AG09309 (cell line): ENCODE measurements around the gene ECM2.

Experiments
- DNase-seq: peaks from one replicate; pipeline ENCODE4 v3.0.0-alpha.2; 2010; ENCODE audit warnings: low read depth
- H3K4me3 ChIP-seq: 2 replicates; pipeline ENCODE4 v1.5.1; 2011; ENCODE audit warnings: mild to moderate bottlenecking, low read depth, low read length, moderate library complexity; ENCODE audit not compliant: control insufficient read depth
- TF ChIP-seq, protein P1 (sequence below): IDR thresholded peaks from 2 replicates; pipeline ENCODE4 v1.5.1; 2011; ENCODE audit warnings: mild to moderate bottlenecking, low read depth, low read length, inconsistent platforms; ENCODE audit not compliant: insufficient read depth, control insufficient read depth; ENCODE audit errors: missing control alignments

ECM2 gene

DNA sequence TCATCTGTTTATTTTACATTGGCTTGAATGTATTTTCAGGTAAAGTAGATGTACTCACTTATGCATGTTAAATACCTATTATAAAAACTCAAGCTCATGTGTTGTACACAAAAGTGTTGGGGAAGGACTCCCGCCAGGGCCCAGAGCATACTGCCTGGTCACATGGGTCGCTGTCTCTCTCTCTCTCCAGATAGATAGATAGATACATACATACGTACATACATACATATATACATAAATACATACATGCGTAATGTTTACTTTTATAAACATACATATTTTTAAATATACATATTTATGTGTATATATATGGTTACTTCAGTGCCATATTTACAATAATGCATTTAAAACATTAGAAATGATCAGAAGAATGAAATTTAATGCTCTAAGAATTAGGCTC is 78.2 kb downstream of the ECM2 start:
- TF ChIP-seq, protein P1, sequence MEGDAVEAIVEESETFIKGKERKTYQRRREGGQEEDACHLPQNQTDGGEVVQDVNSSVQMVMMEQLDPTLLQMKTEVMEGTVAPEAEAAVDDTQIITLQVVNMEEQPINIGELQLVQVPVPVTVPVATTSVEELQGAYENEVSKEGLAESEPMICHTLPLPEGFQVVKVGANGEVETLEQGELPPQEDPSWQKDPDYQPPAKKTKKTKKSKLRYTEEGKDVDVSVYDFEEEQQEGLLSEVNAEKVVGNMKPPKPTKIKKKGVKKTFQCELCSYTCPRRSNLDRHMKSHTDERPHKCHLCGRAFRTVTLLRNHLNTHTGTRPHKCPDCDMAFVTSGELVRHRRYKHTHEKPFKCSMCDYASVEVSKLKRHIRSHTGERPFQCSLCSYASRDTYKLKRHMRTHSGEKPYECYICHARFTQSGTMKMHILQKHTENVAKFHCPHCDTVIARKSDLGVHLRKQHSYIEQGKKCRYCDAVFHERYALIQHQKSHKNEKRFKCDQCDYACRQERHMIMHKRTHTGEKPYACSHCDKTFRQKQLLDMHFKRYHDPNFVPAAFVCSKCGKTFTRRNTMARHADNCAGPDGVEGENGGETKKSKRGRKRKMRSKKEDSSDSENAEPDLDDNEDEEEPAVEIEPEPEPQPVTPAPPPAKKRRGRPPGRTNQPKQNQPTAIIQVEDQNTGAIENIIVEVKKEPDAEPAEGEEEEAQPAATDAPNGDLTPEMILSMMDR, result no peak
- DNase-seq, result no peak
- no peak overlapping the region for H3K4me3 ChIP-seq

DNA sequence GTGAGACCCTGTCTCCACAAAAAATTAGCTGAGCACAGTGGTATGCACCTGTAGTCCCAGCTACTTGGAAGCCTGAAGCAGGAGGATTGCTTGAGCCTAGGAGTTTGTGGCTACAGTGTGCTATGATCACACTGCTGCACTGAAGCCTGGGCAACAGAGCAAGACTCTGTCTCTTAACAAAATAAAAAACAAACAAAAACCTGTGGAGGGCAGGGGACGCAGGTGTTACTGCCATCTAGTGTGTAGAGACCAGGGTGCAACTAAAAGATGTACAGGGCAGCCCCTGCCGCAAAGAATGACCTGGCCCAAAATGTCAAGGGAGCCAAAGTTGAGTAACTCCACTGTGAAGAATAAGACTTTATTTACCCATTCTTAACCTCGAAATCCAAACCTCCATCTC is 80.6 kb downstream of the ECM2 start:
- TF ChIP-seq, protein P1, result peak; percentile 39

DNA sequence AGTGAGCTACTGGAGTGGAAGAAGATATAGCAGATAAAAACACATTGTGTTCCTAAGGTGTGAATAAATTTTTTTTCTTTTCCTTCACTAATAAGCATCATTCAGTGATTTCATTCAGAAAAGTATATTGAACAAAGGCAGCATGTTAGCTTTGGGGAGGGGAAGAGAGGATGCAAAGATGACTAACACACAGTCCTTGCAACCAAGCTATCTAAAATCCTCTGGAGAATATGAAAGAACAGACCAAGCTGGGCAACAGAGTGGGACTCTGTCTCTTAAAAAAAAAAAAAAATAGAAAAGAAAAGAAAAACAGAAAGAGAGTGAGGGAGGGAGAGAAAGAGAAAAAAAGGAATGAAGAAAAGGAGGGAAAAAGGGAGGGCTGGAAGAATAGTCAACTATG is 89.3 kb downstream of the ECM2 start:
- DNase-seq, result no peak
- no peak overlapping the region for H3K4me3 ChIP-seq
- TF ChIP-seq, protein P1, result no peak

More for the DNA sequence above, 80.6 kb downstream of the ECM2 start:
- H3K4me3 ChIP-seq, result no peak overlapping the region
- DNase-seq, result no peak
